ENCODE results near the gene SMC1A.

SMC1A gene

GRCh38 chrX:53395605-53396298 is 26.7 kb downstream of the SMC1A start:
- Mint-ChIP-seq H3K36me3 (ENCODE audit: low read depth) (peaks cover 49% of the 10 kb centered on the region), H3K27me3 (ENCODE audit: low read depth, poor library complexity) (peaks cover 4% of the 10 kb centered on the region), H3K4me1 (no peaks in the 10 kb centered on the region), H3K9me3 (peaks cover 35% of the 10 kb centered on the region), H3K4me3 (no peak overlapping the region), H3K27ac (no peak overlapping the region)
- DNase-seq, result no peak
- TF ChIP-seq CTCF (IDR thresholded peaks at IDR 0.05), result no peak

- H3K36me3 Mint-ChIP-seq (ENCODE audit: low read depth), result peaks cover 44% of the 10 kb centered on the region
- no peak for DNase-seq
- H3K27me3 Mint-ChIP-seq (ENCODE audit: low read depth, poor library complexity), result no peaks in the 10 kb centered on the region
- H3K4me1 Mint-ChIP-seq, result peaks cover 19% of the 10 kb centered on the region
- no peak overlapping the region for H3K4me3 Mint-ChIP-seq
- TF ChIP-seq CTCF (IDR thresholded peaks at IDR 0.05), result no peak
- H3K9me3 Mint-ChIP-seq, result peaks cover 49% of the 10 kb centered on the region
- H3K27ac Mint-ChIP-seq, result peak overlapping the region; percentile 79
These were observed 38.9 kb downstream of the SMC1A start for GRCh38 chrX:53383376-53384076.

- peaks cover 43% of the 10 kb centered on the region for H3K9me3 Mint-ChIP-seq
- H3K4me1 Mint-ChIP-seq, result peaks cover 19% of the 10 kb centered on the region
- H3K27ac Mint-ChIP-seq, result peak overlapping the region; percentile 30
- no peaks in the 10 kb centered on the region for H3K27me3 Mint-ChIP-seq (ENCODE audit: low read depth, poor library complexity)
- H3K4me3 Mint-ChIP-seq, result no peak overlapping the region
- DNase-seq, result no peak
- TF ChIP-seq CTCF (IDR thresholded peaks at IDR 0.05), result no peak
- H3K36me3 Mint-ChIP-seq (ENCODE audit: low read depth), result peaks cover 48% of the 10 kb centered on the region
These were observed 42.7 kb downstream of the SMC1A start for GRCh38 chrX:53379747-53380146.

- no peak for DNase-seq
- peaks cover 48% of the 10 kb centered on the region for H3K36me3 Mint-ChIP-seq (ENCODE audit: low read depth)
- no peak for TF ChIP-seq CTCF (IDR thresholded peaks at IDR 0.05)
- H3K9me3 Mint-ChIP-seq, result peaks cover 43% of the 10 kb centered on the region
- peak overlapping the region; percentile 30 for H3K27ac Mint-ChIP-seq
- H3K4me1 Mint-ChIP-seq, result peaks cover 19% of the 10 kb centered on the region
- H3K27me3 Mint-ChIP-seq (ENCODE audit: low read depth, poor library complexity), result no peaks in the 10 kb centered on the region
- no peak overlapping the region for H3K4me3 Mint-ChIP-seq
These were observed 43.3 kb downstream of the SMC1A start for GRCh38 chrX:53379008-53379710.

GRCh38 chrX:53377464-53377863 is 45.0 kb downstream of the SMC1A start:
- peaks cover 19% of the 10 kb centered on the region for H3K4me1 Mint-ChIP-seq
- TF ChIP-seq CTCF (IDR thresholded peaks at IDR 0.05), result no peak
- H3K27ac Mint-ChIP-seq, result no peak overlapping the region
- no peaks in the 10 kb centered on the region for H3K27me3 Mint-ChIP-seq (ENCODE audit: low read depth, poor library complexity)
- H3K36me3 Mint-ChIP-seq (ENCODE audit: low read depth), result peaks cover 47% of the 10 kb centered on the region
- no peak overlapping the region for H3K4me3 Mint-ChIP-seq
- DNase-seq, result no peak
- peaks cover 38% of the 10 kb centered on the region for H3K9me3 Mint-ChIP-seq

Data from nephron progenitor cell (in vitro differentiated cells).